GM19043 (cell line): ENCODE data around the gene GPI.
"Not testable (repeated sequence)": the region's sequence is repeated elsewhere in the genome, so short reads cannot be mapped to it uniquely, and the experiment has no call there.

Source experiments
- ATAC-seq: cut with Tn5 transposase; IDR thresholded peaks from one replicate; pipeline ENCODE4 v1.9.1; 2021; ENCODE audit warnings: low read depth; ENCODE audit not compliant: unreplicated experiment

GPI gene

GRCh38 chr19:34400844-34401243, 35.8 kb downstream of the GPI start:
- ATAC-seq, result not testable (repeated sequence)

- ATAC-seq, result no peak
Observed at GRCh38 chr19:34402074-34402600, 37.1 kb downstream of the GPI start.

- no peak for ATAC-seq
Observed at GRCh38 chr19:34403784-34404108, 38.8 kb downstream of the GPI start.

- peak; percentile 81 for ATAC-seq
Observed at GRCh38 chr19:34404109-34404909, 39.3 kb downstream of the GPI start, which contains the start of gene PDCD2L. PDCD2L (plus strand) TSS chr19:34404399; CDS start chr19:34404431, 32 bp downstream.

GRCh38 chr19:34405892-34406660, 41.1 kb downstream of the GPI start:
- ATAC-seq, result no peak

- no peak for ATAC-seq
Observed at GRCh38 chr19:34408411-34408810, 43.4 kb downstream of the GPI start.

- ATAC-seq, result no peak
Observed at GRCh38 chr19:34409189-34410164, 44.5 kb downstream of the GPI start.

- no peak for ATAC-seq
Observed at GRCh38 chr19:34411216-34411615, 46.2 kb downstream of the GPI start.

- ATAC-seq, result no peak
Observed at GRCh38 chr19:34416021-34416545, 51.1 kb downstream of the GPI start.

GRCh38 chr19:34418300-34418699, 53.3 kb downstream of the GPI start:
- no peak for ATAC-seq

- ATAC-seq, result no peak
Observed at GRCh38 chr19:34426096-34426661, 61.2 kb downstream of the GPI start.

- peak; percentile 31 for ATAC-seq
Observed at GRCh38 chr19:34428549-34429285, 63.7 kb downstream of the GPI start.

GRCh38 chr19:34429553-34429952, 64.6 kb downstream of the GPI start:
- no peak for ATAC-seq

- ATAC-seq, result no peak
Observed at GRCh38 chr19:34430738-34431625, 66.0 kb downstream of the GPI start.

- ATAC-seq, result no peak
Observed at GRCh38 chr19:34431681-34432402, 66.8 kb downstream of the GPI start.

GRCh38 chr19:34432797-34433196, 67.8 kb downstream of the GPI start:
- no peak for ATAC-seq

GRCh38 chr19:34436716-34437115, 71.7 kb downstream of the GPI start:
- no peak for ATAC-seq

GRCh38 chr19:34448191-34448590, 83.2 kb downstream of the GPI start:
- ATAC-seq, result no peak
